Fibroblast of villous mesenchyme (primary cell): ENCODE measurements around the gene RPS6KA2. TPM values are rescaled to one million over a fixed set of nuclear protein-coding genes. Genes with fewer than 3 reads are reported as not detected.

ENCODE experiments used
- DNase-seq: peaks from one replicate; pipeline ENCODE4 v3.0.0-alpha.2; 2010; ENCODE audit warnings: low read depth
- H3K4me3 ChIP-seq: 2 replicates; pipeline ENCODE4 v1.5.1; 2011; ENCODE audit warnings: low read depth, mild to moderate bottlenecking, low read length
- CTCF ChIP-seq: IDR thresholded peaks from 2 replicates; pipeline ENCODE4 v1.5.1; 2012; ENCODE audit warnings: low read depth, mild to moderate bottlenecking, low read length; ENCODE audit not compliant: insufficient read depth
- total RNA-seq: library from RNA; depleted of rRNA; stranded (reverse); fragments of >200 nt; gene quantifications from 2 replicates; pipeline ENCODE4 v1.2.3, GENCODE V29; 2012

Gene RPS6KA2
- total RNA-seq, 1 donor, result 15.5 TPM

GRCh38 chr6:166448432-166448831, 178.6 kb downstream of the RPS6KA2 start:
- no peak overlapping the region for H3K4me3 ChIP-seq
- DNase-seq, result no peak
- no peak for TF ChIP-seq CTCF

GRCh38 chr6:166446567-166447065, 180.4 kb downstream of the RPS6KA2 start:
- no peak overlapping the region for H3K4me3 ChIP-seq
- DNase-seq, result no peak
- no peak for TF ChIP-seq CTCF

GRCh38 chr6:166446146-166446545, 180.9 kb downstream of the RPS6KA2 start:
- no peak overlapping the region for H3K4me3 ChIP-seq
- DNase-seq, result no peak
- TF ChIP-seq CTCF, result no peak

GRCh38 chr6:166444446-166444845, 182.6 kb downstream of the RPS6KA2 start:
- no peak for TF ChIP-seq CTCF
- DNase-seq, result no peak
- H3K4me3 ChIP-seq, result no peak overlapping the region

- no peak for TF ChIP-seq CTCF
- H3K4me3 ChIP-seq, result no peak overlapping the region
- DNase-seq, result no peak
Measured at GRCh38 chr6:166443166-166443565, 183.9 kb downstream of the RPS6KA2 start.

- DNase-seq, result no peak
- H3K4me3 ChIP-seq, result no peak overlapping the region
- TF ChIP-seq CTCF, result no peak
Measured at GRCh38 chr6:166442131-166442685, 184.8 kb downstream of the RPS6KA2 start.

GRCh38 chr6:166441325-166442078, 185.5 kb downstream of the RPS6KA2 start:
- TF ChIP-seq CTCF, result no peak
- no peak overlapping the region for H3K4me3 ChIP-seq
- no peak for DNase-seq
